ENCODE results near the gene RASEF. TPM values are rescaled to one million over a fixed set of nuclear protein-coding genes. Genes with fewer than 3 reads are reported as not detected.
"Not testable (repeated sequence)": the region's sequence is repeated elsewhere in the genome, so short reads cannot be mapped to it uniquely, and the experiment has no call there.

The RASEF gene
- total and polyA plus RNA-seq, 10 of the 15 experiments (the other 5 are each of a cell fraction or from before 2014, with no cell fraction given) = under 0.01 to 0.04 (median 0.01) TPM; not detected in 7

DNA sequence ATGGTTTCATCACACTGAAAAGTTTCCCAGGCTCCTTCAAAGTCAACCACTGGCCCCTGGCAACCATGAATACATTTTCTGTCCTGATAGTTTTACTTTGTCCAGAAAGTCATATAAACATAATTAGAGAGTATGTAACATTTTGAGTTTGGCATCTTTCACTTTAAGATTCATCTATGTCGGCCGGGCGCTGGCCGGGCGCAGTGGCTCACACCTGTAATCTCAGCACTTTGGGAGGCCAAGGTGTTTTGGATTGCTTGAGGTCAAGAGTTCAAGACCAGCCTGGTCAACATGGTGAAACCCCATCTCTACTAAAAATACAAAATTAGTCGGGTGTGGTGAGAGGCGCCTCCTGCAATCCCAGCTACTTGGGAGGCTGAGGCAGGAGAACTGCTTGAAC lies 126.4 kb downstream of the RASEF start:
- POLR2A ChIA-PET; H4K20me1 ChIP-seq (ENCODE audit: control insufficient read depth, insufficient read depth); intact Hi-C loops (cut with micrococcal nuclease; ENCODE audit: unreplicated experiment); in situ Hi-C loops (cut with MboI); CTCF ChIA-PET; BruUV-seq (replicated peaks); RAD21 ChIA-PET (ENCODE audit: unreplicated experiment); H3K9ac ChIP-seq (ENCODE audit: control insufficient read depth, insufficient read depth, low read length); H3K4me2 ChIP-seq (ENCODE audit: control insufficient read depth, insufficient read depth); FAIRE-seq; H2AFZ ChIP-seq (ENCODE audit: control insufficient read depth, low read depth, low read length); H3K9me3 ChIP-seq (replicated peaks; ENCODE audit: control insufficient read depth, insufficient read depth, low read length); H3K27ac ChIP-seq (ENCODE audit: control insufficient read depth, insufficient read depth); H3K79me2 ChIP-seq (ENCODE audit: control insufficient read depth, insufficient read depth, low read length); H3K36me3 ChIP-seq (ENCODE audit: control insufficient read depth in 2 of 2, insufficient read depth in 2 of 2, low read length in 1 of 2); H3K27me3 ChIP-seq (replicated peaks in 1 of 2; ENCODE audit: control insufficient read depth in 2 of 2, insufficient read depth in 2 of 2, low read length in 1 of 2); SMC1A ChIA-PET (ENCODE audit: uncharacterized antibody, unreplicated experiment); H3K4me1 ChIP-seq (ENCODE audit: control insufficient read depth, insufficient read depth, low read length); H3K4me3 ChIP-seq; ATAC-seq; DNase-seq (ENCODE audit: low read depth, low spot score): not testable (repeated sequence)
- 88% methylated on average over 7 of the region's 7 CpGs for WGBS (ENCODE audit: insufficient coverage, insufficient replicate concordance, low lambda C conversion rate, missing lambda C conversion rate)

DNA sequence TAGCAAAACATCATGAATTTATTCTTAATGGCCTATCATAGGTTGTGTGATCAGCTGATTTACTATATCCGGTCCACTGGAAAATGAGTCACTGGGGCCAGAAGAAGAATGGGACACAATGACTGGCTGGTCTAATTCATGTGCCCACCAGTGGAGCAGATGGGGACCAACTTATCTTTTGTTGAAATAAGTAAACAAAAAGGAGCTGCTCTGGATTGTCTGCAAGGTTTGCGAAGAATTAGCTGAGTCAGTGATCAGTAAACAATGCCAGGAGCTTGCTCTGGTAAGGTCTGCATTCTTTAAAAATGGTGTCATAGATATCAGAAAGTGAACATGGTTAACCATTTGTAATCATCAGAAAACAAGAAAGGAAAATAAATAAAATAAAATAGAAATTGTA lies 128.0 kb downstream of the RASEF start:
- Histone ChIP-seq H3K79me2 (ENCODE audit: control insufficient read depth, insufficient read depth, low read length) (no peaks in the 10 kb centered on the region), H2AFZ (ENCODE audit: control insufficient read depth, low read depth, low read length) (no peak overlapping the region), H3K4me1 (ENCODE audit: control insufficient read depth, insufficient read depth, low read length) (no peaks in the 10 kb centered on the region), H4K20me1 (ENCODE audit: control insufficient read depth, insufficient read depth) (no peaks in the 10 kb centered on the region), H3K9ac (ENCODE audit: control insufficient read depth, insufficient read depth, low read length) (no peak overlapping the region), H3K27ac (ENCODE audit: control insufficient read depth, insufficient read depth) (no peak overlapping the region), H3K4me2 (ENCODE audit: control insufficient read depth, insufficient read depth) (no peak overlapping the region), H3K36me3 (ENCODE audit: control insufficient read depth in 2 of 2, insufficient read depth in 2 of 2, low read length in 1 of 2) (no peaks in the 10 kb centered on the region), H3K9me3 (replicated peaks; ENCODE audit: control insufficient read depth, insufficient read depth, low read length) (no peaks in the 10 kb centered on the region), H3K27me3 (replicated peaks in 1 of 2; ENCODE audit: control insufficient read depth in 2 of 2, insufficient read depth in 2 of 2, low read length in 1 of 2) (no peaks in the 10 kb centered on the region), H3K4me3 (no peak overlapping the region)
- no TSS peak for BruUV-seq (replicated peaks)
- ChIA-PET SMC1A (ENCODE audit: uncharacterized antibody, unreplicated experiment) (no interaction called here), RAD21 (ENCODE audit: unreplicated experiment) (no interaction called here), POLR2A (no interaction called here), CTCF (no interaction called here)
- DNase-seq (ENCODE audit: low read depth, low spot score) = no peak
- 56% methylated on average over 2 of the region's 2 CpGs for WGBS (ENCODE audit: insufficient coverage, insufficient replicate concordance, low lambda C conversion rate, missing lambda C conversion rate)
- in situ Hi-C loops (cut with MboI) = no loop called here
- ATAC-seq = no peak
- TF ChIP-seq KDM1A (IDR thresholded peaks at IDR 0.05; ENCODE audit: borderline replicate concordance) = no peak
- no peak for TF ChIP-seq MYB (IDR thresholded peaks at IDR 0.05; ENCODE audit: borderline replicate concordance, low read depth, low read length)
- TF ChIP-seq, protein P1, sequence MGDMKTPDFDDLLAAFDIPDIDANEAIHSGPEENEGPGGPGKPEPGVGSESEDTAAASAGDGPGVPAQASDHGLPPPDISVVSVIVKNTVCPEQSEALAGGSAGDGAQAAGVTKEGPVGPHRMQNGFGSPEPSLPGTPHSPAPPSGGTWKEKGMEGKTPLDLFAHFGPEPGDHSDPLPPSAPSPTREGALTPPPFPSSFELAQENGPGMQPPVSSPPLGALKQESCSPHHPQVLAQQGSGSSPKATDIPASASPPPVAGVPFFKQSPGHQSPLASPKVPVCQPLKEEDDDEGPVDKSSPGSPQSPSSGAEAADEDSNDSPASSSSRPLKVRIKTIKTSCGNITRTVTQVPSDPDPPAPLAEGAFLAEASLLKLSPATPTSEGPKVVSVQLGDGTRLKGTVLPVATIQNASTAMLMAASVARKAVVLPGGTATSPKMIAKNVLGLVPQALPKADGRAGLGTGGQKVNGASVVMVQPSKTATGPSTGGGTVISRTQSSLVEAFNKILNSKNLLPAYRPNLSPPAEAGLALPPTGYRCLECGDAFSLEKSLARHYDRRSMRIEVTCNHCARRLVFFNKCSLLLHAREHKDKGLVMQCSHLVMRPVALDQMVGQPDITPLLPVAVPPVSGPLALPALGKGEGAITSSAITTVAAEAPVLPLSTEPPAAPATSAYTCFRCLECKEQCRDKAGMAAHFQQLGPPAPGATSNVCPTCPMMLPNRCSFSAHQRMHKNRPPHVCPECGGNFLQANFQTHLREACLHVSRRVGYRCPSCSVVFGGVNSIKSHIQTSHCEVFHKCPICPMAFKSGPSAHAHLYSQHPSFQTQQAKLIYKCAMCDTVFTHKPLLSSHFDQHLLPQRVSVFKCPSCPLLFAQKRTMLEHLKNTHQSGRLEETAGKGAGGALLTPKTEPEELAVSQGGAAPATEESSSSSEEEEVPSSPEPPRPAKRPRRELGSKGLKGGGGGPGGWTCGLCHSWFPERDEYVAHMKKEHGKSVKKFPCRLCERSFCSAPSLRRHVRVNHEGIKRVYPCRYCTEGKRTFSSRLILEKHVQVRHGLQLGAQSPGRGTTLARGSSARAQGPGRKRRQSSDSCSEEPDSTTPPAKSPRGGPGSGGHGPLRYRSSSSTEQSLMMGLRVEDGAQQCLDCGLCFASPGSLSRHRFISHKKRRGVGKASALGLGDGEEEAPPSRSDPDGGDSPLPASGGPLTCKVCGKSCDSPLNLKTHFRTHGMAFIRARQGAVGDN (IDR thresholded peaks at IDR 0.05) = no peak
- TF ChIP-seq MTA3 (IDR thresholded peaks at IDR 0.05; ENCODE audit: borderline replicate concordance, low read length) = no peak
- no peak for TF ChIP-seq SP1 (IDR thresholded peaks at IDR 0.05; ENCODE audit: low read depth, low read length)
- TF ChIP-seq TARDBP (IDR thresholded peaks at IDR 0.05; ENCODE audit: borderline replicate concordance) = no peak
- TF ChIP-seq, protein P2, sequence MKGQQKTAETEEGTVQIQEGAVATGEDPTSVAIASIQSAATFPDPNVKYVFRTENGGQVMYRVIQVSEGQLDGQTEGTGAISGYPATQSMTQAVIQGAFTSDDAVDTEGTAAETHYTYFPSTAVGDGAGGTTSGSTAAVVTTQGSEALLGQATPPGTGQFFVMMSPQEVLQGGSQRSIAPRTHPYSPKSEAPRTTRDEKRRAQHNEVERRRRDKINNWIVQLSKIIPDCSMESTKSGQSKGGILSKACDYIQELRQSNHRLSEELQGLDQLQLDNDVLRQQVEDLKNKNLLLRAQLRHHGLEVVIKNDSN (IDR thresholded peaks at IDR 0.05; ENCODE audit: borderline replicate concordance, extremely low read length, insufficient read depth, low read depth, low read length) = no peak
- no peak for TF ChIP-seq POLR2AphosphoS2 (IDR thresholded peaks at IDR 0.05; ENCODE audit: low read depth, low read length)
- TF ChIP-seq NR2F1 (conservative IDR thresholded peaks at IDR 0.05) = no peak
- TF ChIP-seq WRNIP1 (IDR thresholded peaks at IDR 0.05; ENCODE audit: borderline replicate concordance, low read depth, low read length) = no peak
- TF ChIP-seq JUND (IDR thresholded peaks at IDR 0.05; ENCODE audit: low read depth, low read length) = no peak
- no peak for TF ChIP-seq TCF7 (IDR thresholded peaks at IDR 0.05; ENCODE audit: borderline replicate concordance)
- no peak for TF ChIP-seq SMAD5 (IDR thresholded peaks at IDR 0.05; ENCODE audit: low read depth)
- no peak for TF ChIP-seq ASH2L (IDR thresholded peaks at IDR 0.05; ENCODE audit: borderline replicate concordance, low read depth)
- FAIRE-seq = no peak
- intact Hi-C loops (cut with micrococcal nuclease; ENCODE audit: unreplicated experiment) = no loop called here
